ENCODE measurements around the gene HTATSF1.

Gene HTATSF1

GRCh38 chrX:136456133-136456532, 41.3 kb upstream of the HTATSF1 start:
- ATAC-seq, result no peak
- no peak for TF ChIP-seq ZFP30 (CRISPR knock-in tag; IDR thresholded peaks at IDR 0.05)
- no peak for TF ChIP-seq ISL1 (CRISPR knock-in tag; IDR thresholded peaks at IDR 0.05)
- no peak for TF ChIP-seq TSHZ2 (CRISPR knock-in tag; IDR thresholded peaks at IDR 0.05)
- TF ChIP-seq CREB5 (CRISPR knock-in tag; IDR thresholded peaks at IDR 0.05; ENCODE audit: low read depth), result no peak
- TF ChIP-seq ZFP3 (CRISPR knock-in tag; IDR thresholded peaks at IDR 0.05), result no peak
- TF ChIP-seq ZNF70 (CRISPR knock-in tag; IDR thresholded peaks at IDR 0.05), result no peak
- no peak for TF ChIP-seq OSR1 (CRISPR knock-in tag; IDR thresholded peaks at IDR 0.05)
- TF ChIP-seq SNAI2 (CRISPR knock-in tag; IDR thresholded peaks at IDR 0.05), result no peak
- TF ChIP-seq CSDC2 (CRISPR knock-in tag; IDR thresholded peaks at IDR 0.05), result no peak
- no peak for TF ChIP-seq TCF4 (CRISPR knock-in tag; IDR thresholded peaks at IDR 0.05; ENCODE audit: borderline replicate concordance)

GRCh38 chrX:136457303-136457917, 40.0 kb upstream of the HTATSF1 start:
- no peak for TF ChIP-seq ZNF565 (CRISPR knock-in tag; conservative IDR thresholded peaks at IDR 0.05; ENCODE audit: low read depth)
- TF ChIP-seq GLIS3 (CRISPR knock-in tag; IDR thresholded peaks at IDR 0.05), result no peak
- TF ChIP-seq SNAI2 (CRISPR knock-in tag; IDR thresholded peaks at IDR 0.05), result no peak
- no peak for TF ChIP-seq PPARA (CRISPR knock-in tag; IDR thresholded peaks at IDR 0.05; ENCODE audit: borderline replicate concordance)
- no peak for TF ChIP-seq TOX (CRISPR knock-in tag; IDR thresholded peaks at IDR 0.05; ENCODE audit: borderline replicate concordance)
- TF ChIP-seq TCF4 (CRISPR knock-in tag; IDR thresholded peaks at IDR 0.05; ENCODE audit: borderline replicate concordance), result no peak
- TF ChIP-seq BACH2 (CRISPR knock-in tag; IDR thresholded peaks at IDR 0.05; ENCODE audit: borderline replicate concordance), result no peak
- ATAC-seq, result no peak

GRCh38 chrX:136464589-136464988, 32.8 kb upstream of the HTATSF1 start:
- TF ChIP-seq OSR1 (CRISPR knock-in tag; IDR thresholded peaks at IDR 0.05) (no peak), ZNF565 (CRISPR knock-in tag; conservative IDR thresholded peaks at IDR 0.05; ENCODE audit: low read depth) (no peak), GLIS3 (CRISPR knock-in tag; IDR thresholded peaks at IDR 0.05) (no peak), TOX (CRISPR knock-in tag; IDR thresholded peaks at IDR 0.05; ENCODE audit: borderline replicate concordance) (no peak), ZFP30 (CRISPR knock-in tag; IDR thresholded peaks at IDR 0.05) (no peak), ZNF70 (CRISPR knock-in tag; IDR thresholded peaks at IDR 0.05) (no peak), SNAI2 (CRISPR knock-in tag; IDR thresholded peaks at IDR 0.05) (no peak)
- ATAC-seq, result no peak

GRCh38 chrX:136467303-136467702, 30.1 kb upstream of the HTATSF1 start:
- TF ChIP-seq ESRRG (CRISPR knock-in tag; IDR thresholded peaks at IDR 0.05) (no peak), ZFP30 (CRISPR knock-in tag; IDR thresholded peaks at IDR 0.05) (no peak), CSRNP3 (CRISPR knock-in tag; IDR thresholded peaks at IDR 0.05) (no peak), POU6F1 (CRISPR knock-in tag; IDR thresholded peaks at IDR 0.05; ENCODE audit: borderline replicate concordance, low read depth) (no peak), ZNF8 (CRISPR knock-in tag; IDR thresholded peaks at IDR 0.05) (no peak), ZNF565 (CRISPR knock-in tag; conservative IDR thresholded peaks at IDR 0.05; ENCODE audit: low read depth) (no peak), GLIS3 (CRISPR knock-in tag; IDR thresholded peaks at IDR 0.05) (no peak), TSHZ2 (CRISPR knock-in tag; IDR thresholded peaks at IDR 0.05) (no peak), ZNF70 (CRISPR knock-in tag; IDR thresholded peaks at IDR 0.05) (no peak), SNAI2 (CRISPR knock-in tag; IDR thresholded peaks at IDR 0.05) (no peak), OSR1 (CRISPR knock-in tag; IDR thresholded peaks at IDR 0.05) (no peak), ZC3H10 (CRISPR knock-in tag; IDR thresholded peaks at IDR 0.05) (no peak), ISL1 (CRISPR knock-in tag; IDR thresholded peaks at IDR 0.05) (no peak), PATZ1 (CRISPR knock-in tag; IDR thresholded peaks at IDR 0.05; ENCODE audit: borderline replicate concordance) (no peak)
- ATAC-seq, result no peak

All from SK-N-SH treated with all-trans-retinoic acid at 6 μM for 48 hours (cell line).